ENCODE results near the gene SH3RF3. TPM values are rescaled to one million over a fixed set of nuclear protein-coding genes. Genes with fewer than 3 reads are reported as not detected.

SH3RF3 gene
- total RNA-seq, 1 donor from 2014 or later, result 0.68 TPM

- ATAC-seq, result no peak
Observed at GRCh38 chr2:109401370-109401769, 272.4 kb downstream of the SH3RF3 start.

- no peak for ATAC-seq
Observed at GRCh38 chr2:109402180-109402579, 273.2 kb downstream of the SH3RF3 start.

- no peak for ATAC-seq
Observed at GRCh38 chr2:109402980-109403840, 274.2 kb downstream of the SH3RF3 start.

GRCh38 chr2:109403841-109404201 lies 274.8 kb downstream of the SH3RF3 start:
- ATAC-seq, result no peak

GRCh38 chr2:109404681-109405080 lies 275.7 kb downstream of the SH3RF3 start:
- ATAC-seq, result no peak

- no peak for ATAC-seq
Observed at GRCh38 chr2:109405873-109406272, 276.9 kb downstream of the SH3RF3 start.

GRCh38 chr2:109406301-109406700 lies 277.3 kb downstream of the SH3RF3 start:
- peak; percentile 90 for ATAC-seq

- ATAC-seq, result peak; percentile 57
Observed at GRCh38 chr2:109407276-109408042, 278.5 kb downstream of the SH3RF3 start.

- no peak for ATAC-seq
Observed at GRCh38 chr2:109408043-109408335, 279.0 kb downstream of the SH3RF3 start.

- no peak for ATAC-seq
Observed at GRCh38 chr2:109409321-109410038, 280.5 kb downstream of the SH3RF3 start.

- ATAC-seq, result no peak
Observed at GRCh38 chr2:109410039-109410815, 281.2 kb downstream of the SH3RF3 start.

GRCh38 chr2:109411640-109412325 lies 282.8 kb downstream of the SH3RF3 start:
- no peak for ATAC-seq

- ATAC-seq, result no peak
Observed at GRCh38 chr2:109415581-109416013, 286.6 kb downstream of the SH3RF3 start.

GRCh38 chr2:109417701-109418335 lies 288.8 kb downstream of the SH3RF3 start:
- no peak for ATAC-seq

GRCh38 chr2:109418716-109419115 lies 289.7 kb downstream of the SH3RF3 start:
- ATAC-seq, result no peak

- ATAC-seq, result no peak
Observed at GRCh38 chr2:109419171-109419756, 290.3 kb downstream of the SH3RF3 start.

GRCh38 chr2:109419960-109420370 lies 291.0 kb downstream of the SH3RF3 start:
- ATAC-seq, result no peak

- no peak for ATAC-seq
Observed at GRCh38 chr2:109421101-109421500, 292.1 kb downstream of the SH3RF3 start.

- ATAC-seq, result no peak
Observed at GRCh38 chr2:109421642-109422041, 292.6 kb downstream of the SH3RF3 start.

- no peak for ATAC-seq
Observed at GRCh38 chr2:109422071-109422757, 293.2 kb downstream of the SH3RF3 start.

Data from esophagus mucosa (tissue), 1 donor.